GM12878 (cell line): ENCODE data around the gene PUM2. TPM values are rescaled to one million over a fixed set of nuclear protein-coding genes. Genes with fewer than 3 reads are reported as not detected.

Experiments used
- ATAC-seq: fragments of 200-7000 bp; cut with Tn5 transposase; 3 replicates; pipeline ENCODE4 v1.9.1; 2020; ENCODE audit warnings: mild to moderate bottlenecking, moderate library complexity
- BruUV-seq: library from RNA; stranded (reverse); fragments of 400-500 nt; replicated peaks from 2 replicates; lab custom pipeline; 2021; lab: Mats Ljungman, UMichigan
- CTCF ChIA-PET: fragments of 300-600 bp; sonication (Branson Sonifier 250); formaldehyde crosslinking; extraction: SDS; loops from one replicate; lab custom pipeline; 2021; ENCODE audit warnings: inconsistent platforms; lab: Yijun Ruan, JAX
- POLR2A ChIA-PET: fragments of 350-600 bp; formaldehyde crosslinking; extraction: SDS; loops from one replicate; lab custom pipeline; 2021; ENCODE audit warnings: inconsistent platforms; lab: Charles Lee
- RAD21 ChIA-PET: fragments of 300-600 bp; sonication (Branson Sonifier 250); formaldehyde crosslinking; loops from one replicate; lab custom pipeline; 2023; ENCODE audit warnings: antibody characterized with exemption; ENCODE audit not compliant: unreplicated experiment; lab: Charles Lee
- SMC1A ChIA-PET: fragments of 300-600 bp; sonication (Branson Sonifier 250); formaldehyde crosslinking; loops from one replicate; lab custom pipeline; 2023; ENCODE audit not compliant: unreplicated experiment, uncharacterized antibody; lab: Charles Lee
- DNase-seq: peaks from one replicate; pipeline ENCODE4 v3.0.0-alpha.2; 2011; ENCODE audit warnings: low read depth, low spot score
- FAIRE-seq: peaks from 3 replicates; lab custom pipeline; 2011; peaks lifted over from hg19 to GRCh38; lab: Jason Lieb, UNC
- H2AFZ ChIP-seq: 2 replicates; pipeline ENCODE4 v1.6.0; 2011; ENCODE audit warnings: low read depth, low read length, control low read depth; ENCODE audit not compliant: control insufficient read depth
- H3K27ac ChIP-seq: 2 replicates; pipeline ENCODE4 v1.5.1; 2011; ENCODE audit warnings: control low read depth; ENCODE audit not compliant: control insufficient read depth, insufficient read depth
- H3K27me3 ChIP-seq, 2 experiments: replicated peaks in 1 of 2; 2 replicates each; pipeline versions ENCODE4 v1.6.0 to v1.6.1; 2011; ENCODE audit warnings: low read length in 1 of 2; ENCODE audit not compliant: control insufficient read depth in 2 of 2, insufficient read depth in 2 of 2
- H3K36me3 ChIP-seq, 2 experiments: 2 replicates each; pipeline ENCODE4 v1.5.1; 2011; ENCODE audit warnings: low read length in 1 of 2; ENCODE audit not compliant: control insufficient read depth in 2 of 2, insufficient read depth in 2 of 2
- H3K4me1 ChIP-seq: 2 replicates; pipeline ENCODE4 v1.6.1; 2011; ENCODE audit warnings: mild to moderate bottlenecking, low read length, moderate library complexity, mixed read lengths; ENCODE audit not compliant: control insufficient read depth, insufficient read depth
- H3K4me2 ChIP-seq: 2 replicates; pipeline ENCODE4 v1.6.0; 2011; ENCODE audit warnings: control low read depth; ENCODE audit not compliant: control insufficient read depth, insufficient read depth
- H3K4me3 ChIP-seq: fragments of 200-600 bp; sonication (generic); 2 replicates; pipeline ENCODE4 v1.5.1; 2016
- H3K79me2 ChIP-seq: 2 replicates; pipeline ENCODE4 v1.6.0; 2011; ENCODE audit warnings: low read length; ENCODE audit not compliant: control insufficient read depth, insufficient read depth
- H3K9ac ChIP-seq: 2 replicates; pipeline ENCODE4 v1.8.0; 2011; ENCODE audit warnings: low read length, control low read depth, mixed read lengths; ENCODE audit not compliant: control insufficient read depth, insufficient read depth
- H3K9me3 ChIP-seq: replicated peaks from 3 replicates; pipeline ENCODE4 v1.5.1; 2011; ENCODE audit warnings: mild to moderate bottlenecking, low read length; ENCODE audit not compliant: control insufficient read depth, insufficient read depth
- H4K20me1 ChIP-seq: 2 replicates; pipeline ENCODE4 v1.6.0; 2011; ENCODE audit not compliant: control insufficient read depth, insufficient read depth
- BMI1 ChIP-seq: fragments of 450-650 bp; IDR thresholded peaks from 2 replicates; pipeline ENCODE4 v1.6.1; 2016; ENCODE audit warnings: mild to moderate bottlenecking, moderate library complexity, borderline replicate concordance
- POU2F2 ChIP-seq: IDR thresholded peaks from 3 replicates; pipeline ENCODE4 v1.6.1; 2011; ENCODE audit warnings: low read depth, mild to moderate bottlenecking, low read length, borderline replicate concordance
- RB1 ChIP-seq: fragments of 450-650 bp; formaldehyde crosslinking; IDR thresholded peaks from 2 replicates; pipeline ENCODE4 v1.6.1; 2017; ENCODE audit warnings: mild to moderate bottlenecking, borderline replicate concordance
- WGBS: methylation state at CpG from one replicate; pipeline ENCODE4 v1.1.6; 2016; ENCODE audit warnings: low lambda C conversion rate; ENCODE audit not compliant: insufficient replicate concordance, insufficient coverage; ENCODE audit errors: missing lambda C conversion rate; 5-methylcytosine and 5-hydroxymethylcytosine counted together
- in situ Hi-C: fragments of 300-500 bp; cut with MboI; formaldehyde crosslinking; loops from 9 replicates; pipeline ENCODE4 v1.14.3; 2018; ENCODE audit warnings: mixed read lengths
- intact Hi-C: fragments of 100-400 bp; cut with micrococcal nuclease; formaldehyde crosslinking; loops from one replicate; pipeline ENCODE4 v1.14.2; 2022; ENCODE audit not compliant: unreplicated experiment
- polyA plus RNA-seq, 11 experiments: library from polyadenylated mRNA; depleted of rRNA in 4 of 11; unstranded in 6 of 11; stranded (reverse) in 5 of 11; fragments of >200 nt; fragmentation: Nextera tagmentation in 4 of 11; fragmentation: Illumina TruSeq in 1 of 11; extraction: Ambion mirVana in 4 of 11; extraction: Trizol in 1 of 11; gene quantifications; 1 replicate in 1 of 11; 2 replicates in 10 of 11; pipeline versions ENCODE4 v1.2.1 to v1.2.3, GENCODE V29; 2011 to 2016; ENCODE audit warnings: inconsistent platforms in 2 of 11, missing spikeins in 2 of 11, low read depth in 1 of 11
- total RNA-seq, 4 experiments: library from RNA; depleted of rRNA in 3 of 4; stranded (reverse); fragments of >200 nt in 3 of 4; fragmentation: Illumina TruSeq in 1 of 4; extraction: Trizol in 1 of 4; gene quantifications; 2 replicates each; pipeline versions ENCODE4 v1.2.1 to v1.2.3, GENCODE V29; 2013 to 2021
- TF ChIP-seq, protein P1 (sequence below): fragments of 450-650 bp; IDR thresholded peaks from 2 replicates; pipeline ENCODE4 v1.6.1; 2017; ENCODE audit warnings: mild to moderate bottlenecking, moderate library complexity
- TF ChIP-seq, protein P2 (sequence below): fragments of 450-650 bp; IDR thresholded peaks from 2 replicates; pipeline ENCODE4 v1.6.1; 2017; ENCODE audit warnings: antibody characterized with exemption, mild to moderate bottlenecking, moderate library complexity
- TF ChIP-seq, protein P3 (sequence below): fragments of 450-650 bp; IDR thresholded peaks from 2 replicates; pipeline ENCODE4 v1.6.1; 2017; ENCODE audit warnings: borderline replicate concordance

Gene PUM2
- total and polyA plus RNA-seq, 10 of the 15 experiments (the other 5 are each of a cell fraction or from before 2014, with no cell fraction given), result 14.5 to 87.6 (median 29.4) TPM

DNA sequence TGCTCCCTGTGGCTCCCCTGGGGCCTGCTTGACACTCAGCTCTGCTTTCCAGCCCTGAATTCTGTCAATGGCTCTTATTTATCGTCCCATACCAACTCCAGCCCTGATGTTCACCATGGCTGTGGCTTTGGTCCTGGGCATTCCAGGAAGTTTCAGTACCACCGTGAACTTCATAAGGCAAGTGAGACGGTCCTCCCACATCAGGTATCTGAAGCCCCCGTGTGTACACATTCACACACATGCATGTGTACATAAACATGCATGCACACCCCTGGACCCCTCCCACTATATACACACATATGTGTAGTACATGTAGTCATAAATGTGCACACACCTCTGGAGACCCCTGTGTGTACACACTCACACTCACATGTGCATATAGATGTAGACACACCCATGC, 43.3 kb upstream of the PUM2 start:
- no peak for ATAC-seq
- ChIA-PET SMC1A (no interaction called here), RAD21 (no interaction called here)

More for the DNA sequence above, 43.3 kb upstream of the PUM2 start:
- no peaks in the 10 kb centered on the region for H3K79me2 ChIP-seq
- intact Hi-C loops, result no loop called here
- H4K20me1 ChIP-seq, result no peaks in the 10 kb centered on the region
- ChIA-PET CTCF (no interaction called here), POLR2A (no interaction called here)
- BruUV-seq, result no TSS peak
- no peak overlapping the region for H3K4me3 ChIP-seq
- no peak for FAIRE-seq
- H3K27ac ChIP-seq, result no peak overlapping the region
- no peak overlapping the region for H3K4me2 ChIP-seq
- DNase-seq, result no peak
- H3K27me3 ChIP-seq, result peaks cover 1 to 2% of the 10 kb centered on the region in 2 experiments
- TF ChIP-seq, protein P1, sequence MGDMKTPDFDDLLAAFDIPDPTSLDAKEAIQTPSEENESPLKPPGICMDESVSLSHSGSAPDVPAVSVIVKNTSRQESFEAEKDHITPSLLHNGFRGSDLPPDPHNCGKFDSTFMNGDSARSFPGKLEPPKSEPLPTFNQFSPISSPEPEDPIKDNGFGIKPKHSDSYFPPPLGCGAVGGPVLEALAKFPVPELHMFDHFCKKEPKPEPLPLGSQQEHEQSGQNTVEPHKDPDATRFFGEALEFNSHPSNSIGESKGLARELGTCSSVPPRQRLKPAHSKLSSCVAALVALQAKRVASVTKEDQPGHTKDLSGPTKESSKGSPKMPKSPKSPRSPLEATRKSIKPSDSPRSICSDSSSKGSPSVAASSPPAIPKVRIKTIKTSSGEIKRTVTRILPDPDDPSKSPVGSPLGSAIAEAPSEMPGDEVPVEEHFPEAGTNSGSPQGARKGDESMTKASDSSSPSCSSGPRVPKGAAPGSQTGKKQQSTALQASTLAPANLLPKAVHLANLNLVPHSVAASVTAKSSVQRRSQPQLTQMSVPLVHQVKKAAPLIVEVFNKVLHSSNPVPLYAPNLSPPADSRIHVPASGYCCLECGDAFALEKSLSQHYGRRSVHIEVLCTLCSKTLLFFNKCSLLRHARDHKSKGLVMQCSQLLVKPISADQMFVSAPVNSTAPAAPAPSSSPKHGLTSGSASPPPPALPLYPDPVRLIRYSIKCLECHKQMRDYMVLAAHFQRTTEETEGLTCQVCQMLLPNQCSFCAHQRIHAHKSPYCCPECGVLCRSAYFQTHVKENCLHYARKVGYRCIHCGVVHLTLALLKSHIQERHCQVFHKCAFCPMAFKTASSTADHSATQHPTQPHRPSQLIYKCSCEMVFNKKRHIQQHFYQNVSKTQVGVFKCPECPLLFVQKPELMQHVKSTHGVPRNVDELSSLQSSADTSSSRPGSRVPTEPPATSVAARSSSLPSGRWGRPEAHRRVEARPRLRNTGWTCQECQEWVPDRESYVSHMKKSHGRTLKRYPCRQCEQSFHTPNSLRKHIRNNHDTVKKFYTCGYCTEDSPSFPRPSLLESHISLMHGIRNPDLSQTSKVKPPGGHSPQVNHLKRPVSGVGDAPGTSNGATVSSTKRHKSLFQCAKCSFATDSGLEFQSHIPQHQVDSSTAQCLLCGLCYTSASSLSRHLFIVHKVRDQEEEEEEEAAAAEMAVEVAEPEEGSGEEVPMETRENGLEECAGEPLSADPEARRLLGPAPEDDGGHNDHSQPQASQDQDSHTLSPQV, result no peak
- TF ChIP-seq BMI1 (no peak), RB1 (no peak), POU2F2 (no peak)
- TF ChIP-seq, protein P2, sequence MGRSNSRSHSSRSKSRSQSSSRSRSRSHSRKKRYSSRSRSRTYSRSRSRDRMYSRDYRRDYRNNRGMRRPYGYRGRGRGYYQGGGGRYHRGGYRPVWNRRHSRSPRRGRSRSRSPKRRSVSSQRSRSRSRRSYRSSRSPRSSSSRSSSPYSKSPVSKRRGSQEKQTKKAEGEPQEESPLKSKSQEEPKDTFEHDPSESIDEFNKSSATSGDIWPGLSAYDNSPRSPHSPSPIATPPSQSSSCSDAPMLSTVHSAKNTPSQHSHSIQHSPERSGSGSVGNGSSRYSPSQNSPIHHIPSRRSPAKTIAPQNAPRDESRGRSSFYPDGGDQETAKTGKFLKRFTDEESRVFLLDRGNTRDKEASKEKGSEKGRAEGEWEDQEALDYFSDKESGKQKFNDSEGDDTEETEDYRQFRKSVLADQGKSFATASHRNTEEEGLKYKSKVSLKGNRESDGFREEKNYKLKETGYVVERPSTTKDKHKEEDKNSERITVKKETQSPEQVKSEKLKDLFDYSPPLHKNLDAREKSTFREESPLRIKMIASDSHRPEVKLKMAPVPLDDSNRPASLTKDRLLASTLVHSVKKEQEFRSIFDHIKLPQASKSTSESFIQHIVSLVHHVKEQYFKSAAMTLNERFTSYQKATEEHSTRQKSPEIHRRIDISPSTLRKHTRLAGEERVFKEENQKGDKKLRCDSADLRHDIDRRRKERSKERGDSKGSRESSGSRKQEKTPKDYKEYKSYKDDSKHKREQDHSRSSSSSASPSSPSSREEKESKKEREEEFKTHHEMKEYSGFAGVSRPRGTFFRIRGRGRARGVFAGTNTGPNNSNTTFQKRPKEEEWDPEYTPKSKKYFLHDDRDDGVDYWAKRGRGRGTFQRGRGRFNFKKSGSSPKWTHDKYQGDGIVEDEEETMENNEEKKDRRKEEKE, result no peak
- TF ChIP-seq, protein P3, sequence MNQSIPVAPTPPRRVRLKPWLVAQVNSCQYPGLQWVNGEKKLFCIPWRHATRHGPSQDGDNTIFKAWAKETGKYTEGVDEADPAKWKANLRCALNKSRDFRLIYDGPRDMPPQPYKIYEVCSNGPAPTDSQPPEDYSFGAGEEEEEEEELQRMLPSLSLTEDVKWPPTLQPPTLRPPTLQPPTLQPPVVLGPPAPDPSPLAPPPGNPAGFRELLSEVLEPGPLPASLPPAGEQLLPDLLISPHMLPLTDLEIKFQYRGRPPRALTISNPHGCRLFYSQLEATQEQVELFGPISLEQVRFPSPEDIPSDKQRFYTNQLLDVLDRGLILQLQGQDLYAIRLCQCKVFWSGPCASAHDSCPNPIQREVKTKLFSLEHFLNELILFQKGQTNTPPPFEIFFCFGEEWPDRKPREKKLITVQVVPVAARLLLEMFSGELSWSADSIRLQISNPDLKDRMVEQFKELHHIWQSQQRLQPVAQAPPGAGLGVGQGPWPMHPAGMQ, result no peak
- in situ Hi-C loops, result no loop called here
- no peak overlapping the region for H2AFZ ChIP-seq
- no peaks in the 10 kb centered on the region for H3K36me3 ChIP-seq
- H3K9ac ChIP-seq, result no peak overlapping the region
- 27% methylated on average over 4 of the region's 4 CpGs for WGBS
- H3K4me1 ChIP-seq, result no peaks in the 10 kb centered on the region
- no peaks in the 10 kb centered on the region; the same call in 2 of the 3 replicates for H3K9me3 ChIP-seq
